Measurements from ENCODE around the gene METAP1D.
A peak's percentile ranks its signal among the peaks of the same experiment; 100 is the strongest.
"Not testable (repeated sequence)": the region's sequence is repeated elsewhere in the genome, so short reads cannot be mapped to it uniquely, and the experiment has no call there.

The METAP1D gene

DNA sequence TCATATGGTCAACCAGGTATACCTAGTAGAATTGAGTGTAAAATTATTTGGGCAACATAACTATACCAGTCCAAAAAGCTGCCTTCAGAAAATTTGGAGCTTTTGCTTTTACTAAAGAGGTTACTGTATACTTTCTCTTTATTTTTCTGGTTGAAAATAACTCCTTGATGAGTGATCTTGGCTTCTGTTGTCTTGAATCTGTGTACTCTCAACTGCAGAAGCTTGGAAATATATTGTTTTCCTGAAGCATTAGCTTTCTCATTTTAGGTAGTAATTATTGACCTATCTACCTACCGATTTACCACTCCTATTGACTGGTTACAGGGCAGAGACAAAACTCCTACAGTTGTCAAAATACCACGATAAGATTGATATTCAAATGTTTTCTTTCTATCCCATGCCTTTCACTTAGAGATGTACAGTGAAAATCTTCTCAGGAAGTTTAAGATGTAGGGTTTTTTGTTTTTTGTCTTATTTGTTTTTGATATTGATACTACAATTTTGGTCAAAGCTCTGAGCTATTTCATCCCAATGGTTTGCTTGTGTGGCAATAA, 49.9 kb downstream of the METAP1D start:
- no peak for DNase-seq

GRCh38 chr2:172050479-172051125, 50.8 kb downstream of the METAP1D start:
- DNase-seq, result no peak

DNA sequence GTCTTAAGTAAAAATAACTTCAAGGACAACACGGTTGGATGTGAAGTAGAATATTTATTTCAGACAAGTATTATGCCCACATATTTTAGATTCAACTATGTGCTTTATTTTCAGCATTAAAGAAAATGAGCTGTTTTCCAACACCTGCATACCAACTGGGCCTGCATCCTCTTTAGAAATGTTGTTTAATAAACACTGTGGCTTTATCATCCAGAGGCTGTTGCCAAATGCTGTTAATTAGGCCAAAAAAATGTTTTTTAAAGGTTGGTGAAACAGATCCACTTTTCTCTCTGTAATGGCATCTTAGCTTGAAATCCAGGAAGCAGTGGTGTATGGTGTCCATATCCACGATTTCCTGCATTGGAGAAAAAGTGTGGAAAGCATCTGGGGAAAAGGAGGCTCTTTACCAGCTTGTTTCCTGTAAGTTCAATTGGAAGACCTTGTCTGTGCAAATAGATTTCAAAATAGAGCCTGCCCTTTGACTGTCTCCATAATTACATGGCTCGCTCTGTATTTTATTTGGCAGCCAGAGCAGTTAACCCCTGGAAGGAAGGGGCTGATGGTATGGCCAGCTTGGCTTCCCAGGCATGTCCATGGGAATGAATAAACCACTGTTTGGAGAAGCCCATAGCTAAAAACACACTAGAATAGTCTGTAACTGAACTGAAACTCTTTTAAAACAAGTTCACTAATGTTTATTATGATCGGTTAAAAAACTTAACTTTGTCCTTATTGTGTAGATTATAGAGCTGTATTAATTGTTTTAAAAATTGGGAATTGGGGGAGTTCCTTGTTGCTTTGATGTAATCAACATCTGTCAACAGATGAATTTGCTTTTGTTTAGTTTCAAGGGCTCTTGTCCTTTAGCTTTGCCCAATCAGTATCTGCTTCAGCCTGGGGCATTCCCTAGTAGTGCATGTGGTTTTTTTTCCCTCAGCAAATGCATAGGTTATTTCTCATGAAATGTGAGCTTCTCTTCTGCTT, 52.5 kb downstream of the METAP1D start:
- no peak for DNase-seq

DNA sequence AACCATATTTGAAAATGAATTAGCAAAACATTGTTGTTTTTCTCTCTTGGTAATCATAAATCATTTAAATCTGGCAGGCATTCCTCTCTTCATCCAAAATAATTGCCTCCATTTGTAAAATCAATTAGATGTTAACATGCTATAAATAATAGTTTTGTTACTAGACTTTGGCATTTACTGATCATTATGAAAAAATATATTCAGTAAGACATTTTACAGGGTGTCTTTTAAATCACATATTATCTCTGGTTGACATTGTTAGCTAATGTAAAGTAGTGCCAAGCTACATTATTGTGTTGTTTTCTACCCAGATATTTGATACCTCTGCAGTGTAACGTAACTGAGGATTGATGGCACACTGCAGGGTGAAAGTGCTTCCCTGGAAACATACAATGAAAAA, 53.7 kb downstream of the METAP1D start:
- no peak for DNase-seq

DNA sequence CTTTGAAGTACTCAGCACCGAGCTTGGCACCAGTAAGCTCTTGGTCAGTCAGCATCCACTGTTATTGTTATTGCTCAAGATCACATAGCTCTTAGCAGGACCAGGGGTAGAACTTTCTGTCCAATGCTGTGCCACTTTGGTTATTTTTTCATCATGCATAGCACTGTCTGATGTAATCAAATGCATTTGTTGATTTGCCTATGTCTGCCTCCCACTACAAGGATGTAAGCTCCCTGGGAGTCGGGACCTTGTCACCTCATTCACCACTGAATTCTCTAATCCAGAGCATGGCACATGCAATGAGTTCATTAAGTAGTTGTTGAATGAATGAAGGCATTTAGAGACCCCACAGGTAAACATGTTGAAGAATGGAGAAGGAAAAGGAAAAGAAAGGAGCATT, 56.5 kb downstream of the METAP1D start:
- no peak for DNase-seq

DNA sequence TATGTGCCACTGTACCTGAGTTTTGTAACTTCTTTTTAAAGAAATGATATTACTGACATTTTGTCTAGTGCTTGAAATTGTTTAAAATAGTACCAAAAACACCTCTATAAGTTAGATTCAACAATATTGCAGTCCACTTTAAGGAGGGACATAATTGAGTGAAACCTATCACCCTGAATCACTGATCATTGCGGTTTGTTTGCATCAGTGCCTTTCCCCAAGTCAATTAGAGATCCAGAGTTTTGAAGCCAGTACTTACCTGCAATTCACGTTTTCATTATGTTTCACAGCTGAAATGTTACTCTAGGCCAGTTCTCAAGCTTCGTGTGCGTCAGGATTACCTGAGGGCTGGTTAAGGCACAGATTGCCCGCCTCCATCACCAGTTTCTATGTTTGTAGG, 58.9 kb downstream of the METAP1D start:
- no peak for DNase-seq

DNA sequence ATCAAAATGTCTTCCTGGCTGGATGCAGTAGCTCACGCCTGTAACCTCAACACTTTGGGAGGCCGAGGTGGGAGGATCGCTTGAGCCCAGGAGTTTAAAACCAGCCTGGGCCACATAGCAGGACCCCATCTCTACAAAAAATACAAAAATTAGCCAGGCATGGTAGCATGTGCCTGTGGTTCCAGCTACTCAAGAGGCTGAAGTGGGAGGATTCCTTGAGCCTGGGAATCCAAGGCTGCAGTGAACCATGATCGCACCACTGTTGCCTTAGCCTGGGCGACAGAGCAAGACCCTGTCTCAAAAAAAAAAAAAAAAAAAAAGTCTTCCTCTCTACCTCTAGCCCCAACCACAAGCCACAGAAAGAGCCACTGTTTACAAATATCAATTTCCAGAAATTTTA, 60.4 kb downstream of the METAP1D start:
- not testable (repeated sequence) for DNase-seq

- DNase-seq, result no peak
These were observed 62.8 kb downstream of the METAP1D start for GRCh38 chr2:172062402-172063004.

GRCh38 chr2:172063446-172063845, 63.7 kb downstream of the METAP1D start:
- no peak for DNase-seq

GRCh38 chr2:172065111-172065510, 65.4 kb downstream of the METAP1D start:
- peak; percentile 75 to 82 for DNase-seq

GRCh38 chr2:172066394-172066886, 66.7 kb downstream of the METAP1D start:
- no peak for DNase-seq

GRCh38 chr2:172067905-172068304, 68.2 kb downstream of the METAP1D start:
- not testable (repeated sequence) for DNase-seq

GRCh38 chr2:172070936-172071335, 71.2 kb downstream of the METAP1D start:
- no peak for DNase-seq

DNA sequence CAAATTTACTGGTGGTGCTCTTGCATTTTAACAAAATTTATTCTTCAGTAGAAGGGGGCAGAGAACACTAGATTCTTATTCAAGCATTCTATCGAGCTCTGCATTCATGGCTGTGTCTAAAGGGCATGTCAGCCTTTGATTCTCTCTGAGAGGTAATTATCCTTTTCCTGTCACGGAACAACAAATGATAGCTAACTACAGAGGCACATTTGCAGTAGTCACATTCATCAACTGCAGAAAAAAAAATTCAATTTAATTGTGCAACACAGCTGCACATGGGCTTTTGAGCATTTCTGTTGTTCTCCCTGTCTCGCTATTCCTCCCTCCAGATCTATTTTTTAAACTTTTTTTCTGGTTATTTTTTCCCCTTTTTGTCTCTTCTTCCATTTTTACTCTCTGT, 72.5 kb downstream of the METAP1D start:
- no peak for DNase-seq

DNA sequence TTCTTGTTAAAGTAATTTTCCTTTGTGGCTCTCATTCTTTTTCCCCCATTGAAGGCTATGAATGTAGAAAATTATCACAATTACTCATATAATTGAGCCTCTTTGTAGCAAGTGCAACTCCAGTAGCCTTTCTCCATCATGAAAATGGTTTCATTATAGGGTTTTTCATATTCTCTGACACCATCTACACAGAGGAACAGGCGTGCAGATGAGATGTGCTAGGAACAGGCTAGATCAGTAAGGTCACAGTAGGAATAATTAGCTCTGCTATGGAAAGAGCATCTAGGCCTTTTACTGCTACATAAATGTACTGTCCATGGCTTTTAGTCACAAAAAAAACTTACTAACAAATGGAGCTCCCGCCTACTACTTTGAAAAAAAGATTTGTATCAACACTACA, 73.0 kb downstream of the METAP1D start:
- no peak for DNase-seq

DNA sequence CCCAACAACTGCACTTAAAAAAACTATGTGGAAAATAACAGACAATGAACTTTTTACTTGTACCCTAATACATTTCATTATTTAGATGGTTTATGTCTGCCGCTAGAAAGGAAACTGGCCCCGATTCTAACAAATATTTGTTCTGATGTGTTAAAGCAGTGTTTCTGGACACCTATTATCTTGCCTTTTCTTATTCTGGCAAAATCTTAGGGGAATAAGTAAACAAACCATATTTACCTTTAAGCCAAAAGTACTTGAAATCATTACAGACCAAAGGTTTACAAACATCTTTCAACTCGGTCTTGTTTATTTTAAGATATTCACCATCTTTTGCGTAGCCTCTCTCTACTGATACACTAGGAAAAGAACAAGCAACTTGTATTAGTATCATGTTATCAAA, 73.8 kb downstream of the METAP1D start:
- no peak for DNase-seq

DNA sequence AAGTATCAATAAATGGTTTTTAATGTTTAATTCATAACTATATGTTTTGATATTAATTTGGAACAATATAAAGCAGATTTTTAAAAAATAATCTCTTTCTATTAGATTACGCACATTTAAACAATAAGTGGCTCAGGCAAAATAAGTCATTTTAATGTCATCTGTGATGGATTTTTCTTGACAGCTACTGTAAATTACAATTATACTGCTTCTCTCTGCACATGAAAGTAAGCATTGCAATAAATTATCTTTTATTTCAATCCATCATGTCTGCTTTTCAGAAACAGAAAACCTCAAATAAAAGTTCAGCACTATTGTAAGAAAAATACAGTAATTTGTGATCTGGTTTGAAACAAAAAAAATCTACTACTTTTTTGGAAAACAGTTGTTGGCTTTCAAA, 74.5 kb downstream of the METAP1D start:
- DNase-seq, result no peak

GRCh38 chr2:172079416-172079815, 79.7 kb downstream of the METAP1D start:
- no peak for DNase-seq

GRCh38 chr2:172079838-172080640, 80.3 kb downstream of the METAP1D start:
- peak; percentile 78 to 82 for DNase-seq

DNA sequence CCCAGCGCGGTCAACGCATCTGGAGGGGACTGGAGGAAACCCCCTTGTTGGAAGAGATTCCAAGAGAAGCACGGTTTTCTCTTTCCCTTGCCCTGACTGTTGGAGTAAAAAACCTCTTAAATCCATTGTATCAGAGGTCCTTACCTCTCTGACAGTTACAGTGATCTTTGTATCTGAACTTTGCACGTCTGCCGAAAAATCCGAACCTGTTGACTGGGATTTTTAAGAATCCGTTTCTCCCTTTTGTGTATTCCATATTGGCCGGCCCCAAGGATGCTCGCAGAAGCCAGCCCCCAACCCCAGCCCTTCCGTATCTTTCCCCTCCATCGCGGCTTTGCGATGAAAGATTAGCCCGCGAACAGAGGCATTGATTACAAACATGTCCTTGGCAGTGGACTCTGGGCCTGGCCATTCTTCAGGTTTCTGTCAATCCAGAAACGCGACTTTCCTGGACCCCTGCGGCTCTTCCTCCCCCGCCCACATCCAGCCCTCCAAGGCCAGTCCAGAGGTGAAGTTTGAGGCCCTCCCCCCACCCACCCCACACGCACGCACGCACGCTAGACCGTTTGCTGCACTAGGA, 81.0 kb downstream of the METAP1D start:
- no peak for DNase-seq

- DNase-seq, result no peak
These were observed 81.7 kb downstream of the METAP1D start for GRCh38 chr2:172081221-172082022.

Measured in inflammatory macrophage treated with lipopolysaccharide for 1 hour (primary cell).